ENCODE measurements around the gene GAA. TPM values are rescaled to one million over a fixed set of nuclear protein-coding genes. Genes with fewer than 3 reads are reported as not detected.

GAA gene
- total and polyA plus RNA-seq, 10 of the 15 experiments (the other 5 are each of a cell fraction or from before 2014, with no cell fraction given): 0.18 to 10.5 (median 4.1) TPM

GRCh38 chr17:80086616-80087015 is 14.8 kb upstream of the GAA start (continued):
- TF ChIP-seq ZBTB40 (IDR thresholded peaks at IDR 0.05; ENCODE audit: borderline replicate concordance): no peak

GRCh38 chr17:80087346-80088265 is 13.8 kb upstream of the GAA start:
- Histone ChIP-seq H3K4me3 (no peak overlapping the region), H3K4me2 (ENCODE audit: control insufficient read depth, insufficient read depth) (no peak overlapping the region), H3K27ac (ENCODE audit: control insufficient read depth, insufficient read depth) (no peak overlapping the region), H3K9me3 (replicated peaks; ENCODE audit: control insufficient read depth, insufficient read depth, low read length) (no peaks in the 10 kb centered on the region), H3K4me1 (ENCODE audit: control insufficient read depth, insufficient read depth, low read length) (no peaks in the 10 kb centered on the region), H3K36me3 (ENCODE audit: control insufficient read depth in 2 of 2, insufficient read depth in 2 of 2, low read length in 1 of 2) (no peaks in the 10 kb centered on the region), H3K79me2 (ENCODE audit: control insufficient read depth, insufficient read depth, low read length) (no peaks in the 10 kb centered on the region), H3K27me3 (replicated peaks in 1 of 2; ENCODE audit: control insufficient read depth in 2 of 2, insufficient read depth in 2 of 2, low read length in 1 of 2) (no peaks in the 10 kb centered on the region; a peak in 1 of 4 replicates), H4K20me1 (ENCODE audit: control insufficient read depth, insufficient read depth) (0 out of 2 replicates have a peak, but pooled peaks cover 2% of the 10 kb centered on the region), H2AFZ (ENCODE audit: control insufficient read depth, low read depth, low read length) (no peak overlapping the region), H3K9ac (ENCODE audit: control insufficient read depth, insufficient read depth, low read length) (no peak overlapping the region)
- DNase-seq (ENCODE audit: low read depth, low spot score) (no peak), FAIRE-seq (no peak), ATAC-seq (no peak)
- BruUV-seq (replicated peaks): no TSS peak
- CTCF ChIA-PET: interaction anchor here (1.1 to 1.6 kb wide), 2 partner anchors 11 to 14 kb away, joined by 3 read pairs; partner anchors contain the start of gene GAA
- POLR2A ChIA-PET: interaction anchor here (0.6 kb wide), 1 partner anchor 214 kb away, joined by 3 read pairs; no protein-coding TSS in a partner anchor
- in situ Hi-C loops (cut with MboI) (no loop called here), intact Hi-C loops (cut with micrococcal nuclease; ENCODE audit: unreplicated experiment) (no loop called here)
- RAD21 ChIA-PET (ENCODE audit: unreplicated experiment): no interaction called here
- WGBS (ENCODE audit: insufficient coverage, insufficient replicate concordance, low lambda C conversion rate, missing lambda C conversion rate): 30% methylated on average over 31 of the region's 34 CpGs
- SMC1A ChIA-PET (ENCODE audit: uncharacterized antibody, unreplicated experiment): no interaction called here
- TF ChIP-seq NFYB (IDR thresholded peaks at IDR 0.05; ENCODE audit: insufficient read depth, low read depth, low read length) (no peak), TCF7 (IDR thresholded peaks at IDR 0.05; ENCODE audit: borderline replicate concordance) (no peak), TARDBP (IDR thresholded peaks at IDR 0.05; ENCODE audit: borderline replicate concordance) (no peak), HDAC2 (IDR thresholded peaks at IDR 0.05) (no peak), CHD2 (IDR thresholded peaks at IDR 0.05; ENCODE audit: borderline replicate concordance, low read depth, low read length) (no peak), SMC3 (IDR thresholded peaks at IDR 0.05; ENCODE audit: borderline replicate concordance, low read length) (no peak), FOS (IDR thresholded peaks at IDR 0.05; ENCODE audit: borderline replicate concordance, extremely low read depth, insufficient read length) (no peak), NKRF (conservative IDR thresholded peaks at IDR 0.05) (no peak), BCL3 (IDR thresholded peaks at IDR 0.05; ENCODE audit: borderline replicate concordance, insufficient read depth, low read depth, low read length, poor library complexity, severe bottlenecking) (no peak)

All from GM12878 (cell line).